GM19025 (cell line): ENCODE measurements around the gene NOL4L.

Experiments
- ATAC-seq: cut with Tn5 transposase; IDR thresholded peaks from one replicate; pipeline ENCODE4 v1.9.1; 2021; ENCODE audit warnings: mild to moderate bottlenecking, low read depth, moderate library complexity; ENCODE audit not compliant: unreplicated experiment

NOL4L gene

GRCh38 chr20:32528905-32529670 lies 56.0 kb downstream of the NOL4L start:
- no peak for ATAC-seq

- no peak for ATAC-seq
Measured at GRCh38 chr20:32528171-32528891, 56.8 kb downstream of the NOL4L start.

DNA sequence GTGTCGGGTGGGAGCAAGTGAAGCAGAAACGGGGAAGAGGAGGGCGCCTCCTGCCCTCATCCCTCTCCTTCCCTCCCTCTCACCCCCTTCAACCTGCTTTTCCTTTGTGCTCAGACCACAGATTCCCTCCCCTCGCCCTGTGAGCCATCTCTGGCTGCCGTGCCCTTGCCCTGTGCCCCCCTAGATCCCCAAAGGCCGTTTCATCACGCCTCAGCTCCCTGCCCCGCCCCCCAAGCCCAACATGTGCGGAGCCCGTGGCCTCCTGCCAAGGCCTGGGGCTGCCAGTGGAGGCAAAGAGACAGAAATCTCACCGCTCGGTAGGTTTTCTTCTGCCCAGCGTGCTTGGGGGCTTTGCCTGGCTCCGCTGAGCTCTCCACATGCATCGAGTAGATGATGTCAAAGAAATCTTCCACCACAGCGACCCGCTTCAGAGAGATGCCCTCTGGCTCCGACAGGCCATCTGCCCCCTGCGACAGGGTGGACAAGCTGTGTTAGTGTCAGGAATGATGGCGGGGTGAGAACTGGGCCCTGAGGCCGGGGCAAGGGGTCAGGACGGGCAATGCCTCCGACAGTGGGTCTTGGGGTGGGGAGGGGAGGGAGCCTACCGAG lies 57.6 kb downstream of the NOL4L start:
- ATAC-seq, result no peak

- no peak for ATAC-seq
Measured at GRCh38 chr20:32527052-32527446, 58.1 kb downstream of the NOL4L start.

GRCh38 chr20:32526541-32526940 lies 58.6 kb downstream of the NOL4L start:
- ATAC-seq, result no peak

- ATAC-seq, result no peak
Measured at GRCh38 chr20:32526125-32526524, 59.0 kb downstream of the NOL4L start.

DNA sequence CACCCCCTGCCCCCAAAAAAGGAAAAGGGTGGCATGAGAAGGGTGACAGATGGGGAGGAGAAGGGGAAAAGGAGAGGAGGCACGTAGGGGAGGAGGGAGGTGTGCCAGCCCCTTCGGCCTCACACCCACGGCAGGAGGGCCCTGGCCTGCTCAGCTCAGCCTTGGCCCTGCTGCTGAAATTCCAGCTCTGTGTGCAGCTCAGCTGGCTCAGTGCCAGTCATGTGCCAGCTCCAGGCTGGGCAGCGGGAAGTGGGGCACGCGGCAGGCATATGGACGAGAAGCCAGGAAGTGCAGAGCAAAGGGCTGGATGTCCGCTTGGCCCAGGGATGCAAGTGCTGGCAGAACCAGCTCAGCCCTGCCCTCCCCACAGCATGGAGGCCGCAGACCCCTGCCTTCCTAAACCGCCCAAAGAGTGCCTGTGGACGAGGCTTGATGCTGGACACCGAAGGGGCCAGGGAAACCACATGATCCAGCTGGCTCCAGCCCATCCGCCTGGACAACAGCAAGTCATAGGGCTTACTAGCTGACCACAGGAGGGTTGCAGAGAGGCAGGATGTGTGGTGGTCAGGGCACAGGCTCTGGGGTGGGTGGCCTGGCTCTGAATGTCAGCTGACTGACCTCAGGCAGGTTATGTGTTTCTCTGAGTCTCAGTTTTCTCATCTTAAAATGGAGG lies 60.2 kb downstream of the NOL4L start:
- ATAC-seq, result no peak

- ATAC-seq, result no peak
Measured at GRCh38 chr20:32523613-32524213, 61.4 kb downstream of the NOL4L start.

- ATAC-seq, result no peak
Measured at GRCh38 chr20:32522776-32523612, 62.1 kb downstream of the NOL4L start.

GRCh38 chr20:32522526-32522775 lies 62.7 kb downstream of the NOL4L start:
- ATAC-seq, result no peak

- ATAC-seq, result no peak
Measured at GRCh38 chr20:32521780-32522525, 63.2 kb downstream of the NOL4L start.

GRCh38 chr20:32520927-32521203 lies 64.3 kb downstream of the NOL4L start:
- ATAC-seq, result no peak

GRCh38 chr20:32519381-32519730 lies 65.8 kb downstream of the NOL4L start:
- ATAC-seq, result no peak

DNA sequence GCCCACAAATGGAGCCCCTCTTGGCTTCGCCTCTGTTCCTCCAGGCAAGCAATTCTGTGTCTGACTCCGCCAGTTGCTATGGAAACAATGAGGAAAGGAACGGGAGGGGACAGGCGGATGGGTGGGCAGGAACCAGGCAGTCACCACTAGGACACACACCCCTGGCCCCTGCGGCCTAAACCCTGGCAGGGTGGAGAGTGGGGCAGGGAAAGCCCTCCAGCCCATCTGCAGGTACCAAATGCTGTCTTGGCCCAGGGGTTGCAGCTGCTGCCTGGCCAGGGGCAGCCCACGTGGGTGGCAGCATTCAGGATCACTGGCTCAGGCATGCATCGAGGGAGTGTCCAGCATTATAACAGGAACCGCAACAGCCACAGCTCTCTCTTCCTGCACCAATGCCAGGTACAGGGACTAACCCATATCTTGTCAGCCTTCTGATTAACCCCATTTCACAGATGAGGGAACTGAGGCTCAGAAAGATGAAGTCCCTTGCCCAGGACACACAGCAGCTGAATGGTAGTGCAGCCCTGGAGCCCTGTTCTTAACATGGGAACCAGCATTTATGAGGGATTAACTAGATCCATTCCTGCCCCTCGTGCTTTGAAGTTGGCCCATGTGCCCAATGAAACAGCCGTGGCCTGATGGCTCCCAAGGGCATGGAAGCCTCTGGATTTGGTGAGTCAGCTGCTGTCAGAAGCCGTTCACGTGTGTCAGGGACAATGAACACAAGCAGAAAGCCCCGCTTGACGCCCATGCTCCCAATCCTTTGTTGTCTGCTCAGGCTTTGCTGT lies 66.3 kb downstream of the NOL4L start:
- no peak for ATAC-seq

- no peak for ATAC-seq
Measured at GRCh38 chr20:32517914-32518592, 67.1 kb downstream of the NOL4L start.

GRCh38 chr20:32517518-32517873 lies 67.6 kb downstream of the NOL4L start:
- no peak for ATAC-seq

GRCh38 chr20:32516583-32517517 lies 68.3 kb downstream of the NOL4L start:
- no peak for ATAC-seq
